Measurements from ENCODE around the gene GRM5. TPM values are rescaled to one million over a fixed set of nuclear protein-coding genes. Genes with fewer than 3 reads are reported as not detected.

Gene GRM5
- total RNA-seq, 1 experiment from 2014 or later, result not detected

DNA sequence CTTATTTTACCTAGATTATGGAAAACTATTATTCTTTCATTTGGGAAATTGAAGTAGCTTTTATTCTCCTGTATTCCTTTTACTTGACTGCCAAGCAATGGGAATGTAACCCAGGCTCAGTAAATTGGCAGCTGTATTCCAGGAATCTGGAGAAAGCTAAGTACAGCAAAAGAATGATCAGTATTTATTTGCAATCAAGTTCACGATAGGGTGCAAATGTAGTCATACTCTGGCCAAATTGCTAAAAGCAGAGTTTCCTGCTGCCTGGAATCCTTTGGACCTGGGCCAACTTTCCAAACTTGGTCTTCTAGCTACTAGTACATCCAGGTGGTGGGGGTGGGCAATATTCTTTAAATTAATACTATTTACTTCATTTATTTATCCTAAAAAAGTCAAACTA, 442.3 kb downstream of the GRM5 start:
- Histone ChIP-seq H4K20me1 (ENCODE audit: low read length) (no peaks in the 10 kb centered on the region), H3F3A (ENCODE audit: low read length, unreplicated experiment) (no peaks in the 10 kb centered on the region), H3K79me2 (ENCODE audit: low read length) (no peaks in the 10 kb centered on the region), H3K36me3 (ENCODE audit: low read depth, low read length) (no peaks in the 10 kb centered on the region), H3K9ac (ENCODE audit: low read length) (no peak overlapping the region), H3K9me3 (ENCODE audit: low read length) (no peaks in the 10 kb centered on the region), H3K4me3 (ENCODE audit: low read length) (no peak overlapping the region), H3K9me2 (replicated peaks; ENCODE audit: low read length) (no peaks in the 10 kb centered on the region), H3K27ac (ENCODE audit: low read length) (no peak overlapping the region), H2AFZ (ENCODE audit: low read length) (no peak overlapping the region), H3K4me2 (ENCODE audit: low read length) (no peak overlapping the region), H3K4me1 (ENCODE audit: insufficient read depth, low read length) (no peaks in the 10 kb centered on the region), H3K27me3 (ENCODE audit: low read length) (no peaks in the 10 kb centered on the region)
- POLR2A ChIA-PET (ENCODE audit: unreplicated experiment), result no interaction called here
- CTCF ChIA-PET, result no interaction called here
- ATAC-seq (no peak), DNase-seq (no peak)
- no TSS peak for BruUV-seq (replicated peaks)
- TF ChIP-seq, protein P1, sequence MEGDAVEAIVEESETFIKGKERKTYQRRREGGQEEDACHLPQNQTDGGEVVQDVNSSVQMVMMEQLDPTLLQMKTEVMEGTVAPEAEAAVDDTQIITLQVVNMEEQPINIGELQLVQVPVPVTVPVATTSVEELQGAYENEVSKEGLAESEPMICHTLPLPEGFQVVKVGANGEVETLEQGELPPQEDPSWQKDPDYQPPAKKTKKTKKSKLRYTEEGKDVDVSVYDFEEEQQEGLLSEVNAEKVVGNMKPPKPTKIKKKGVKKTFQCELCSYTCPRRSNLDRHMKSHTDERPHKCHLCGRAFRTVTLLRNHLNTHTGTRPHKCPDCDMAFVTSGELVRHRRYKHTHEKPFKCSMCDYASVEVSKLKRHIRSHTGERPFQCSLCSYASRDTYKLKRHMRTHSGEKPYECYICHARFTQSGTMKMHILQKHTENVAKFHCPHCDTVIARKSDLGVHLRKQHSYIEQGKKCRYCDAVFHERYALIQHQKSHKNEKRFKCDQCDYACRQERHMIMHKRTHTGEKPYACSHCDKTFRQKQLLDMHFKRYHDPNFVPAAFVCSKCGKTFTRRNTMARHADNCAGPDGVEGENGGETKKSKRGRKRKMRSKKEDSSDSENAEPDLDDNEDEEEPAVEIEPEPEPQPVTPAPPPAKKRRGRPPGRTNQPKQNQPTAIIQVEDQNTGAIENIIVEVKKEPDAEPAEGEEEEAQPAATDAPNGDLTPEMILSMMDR (conservative IDR thresholded peaks at IDR 0.05; ENCODE audit: low read depth, low read length), result no peak
- no peak for TF ChIP-seq EZH2 (IDR thresholded peaks at IDR 0.05; ENCODE audit: low read length, unreplicated experiment)
- TF ChIP-seq EZH2phosphoT487 (IDR thresholded peaks at IDR 0.05; ENCODE audit: borderline replicate concordance, low read length), result no peak
- intact Hi-C loops (cut with micrococcal nuclease), result no loop called here

DNA sequence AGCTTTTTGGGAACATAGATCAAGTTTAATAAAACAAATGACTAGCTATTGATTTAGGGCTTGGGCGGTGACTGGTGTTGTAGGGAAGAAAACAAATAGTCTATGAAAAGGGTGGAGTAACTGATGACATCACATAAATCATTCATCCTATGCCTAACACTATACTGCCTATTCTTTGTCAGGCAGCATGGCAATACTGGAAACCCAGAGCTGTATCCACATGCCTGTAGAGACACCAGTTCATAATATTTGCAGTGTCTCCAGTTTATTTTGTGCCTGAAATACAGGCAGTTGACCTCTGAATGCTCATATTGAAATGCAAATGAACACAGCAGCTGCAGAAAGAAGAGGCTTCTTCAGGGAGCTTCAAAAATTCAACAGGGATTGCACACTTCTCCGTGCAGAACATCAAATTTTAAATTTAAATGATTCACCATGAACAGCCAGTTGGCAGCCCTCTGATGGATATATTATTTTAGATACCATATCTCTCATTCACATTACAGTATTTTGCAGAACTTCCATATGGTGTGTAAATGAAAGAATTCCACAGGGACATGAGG, 445.1 kb downstream of the GRM5 start:
- ATAC-seq, result no peak
- ChIA-PET POLR2A (ENCODE audit: unreplicated experiment) (no interaction called here), CTCF (no interaction called here)
- Histone ChIP-seq H3K9me2 (replicated peaks; ENCODE audit: low read length) (no peaks in the 10 kb centered on the region), H4K20me1 (ENCODE audit: low read length) (no peaks in the 10 kb centered on the region), H3K4me1 (ENCODE audit: insufficient read depth, low read length) (peaks cover 4% of the 10 kb centered on the region; the same call in 1 of the 2 replicates), H3K4me3 (ENCODE audit: low read length) (no peak overlapping the region), H2AFZ (ENCODE audit: low read length) (no peak overlapping the region), H3K4me2 (ENCODE audit: low read length) (no peak overlapping the region), H3K27me3 (ENCODE audit: low read length) (no peaks in the 10 kb centered on the region), H3K36me3 (ENCODE audit: low read depth, low read length) (no peaks in the 10 kb centered on the region), H3K27ac (ENCODE audit: low read length) (no peak overlapping the region), H3K9me3 (ENCODE audit: low read length) (no peaks in the 10 kb centered on the region), H3K79me2 (ENCODE audit: low read length) (no peaks in the 10 kb centered on the region), H3K9ac (ENCODE audit: low read length) (no peak overlapping the region), H3F3A (ENCODE audit: low read length, unreplicated experiment) (no peaks in the 10 kb centered on the region)
- no peak for DNase-seq
- TF ChIP-seq EZH2phosphoT487 (IDR thresholded peaks at IDR 0.05; ENCODE audit: borderline replicate concordance, low read length) (no peak), EZH2 (IDR thresholded peaks at IDR 0.05; ENCODE audit: low read length, unreplicated experiment) (no peak)
- TF ChIP-seq, protein P1 (conservative IDR thresholded peaks at IDR 0.05; ENCODE audit: low read depth, low read length), result no peak
- intact Hi-C loops (cut with micrococcal nuclease), result no loop called here
- no TSS peak for BruUV-seq (replicated peaks)

DNA sequence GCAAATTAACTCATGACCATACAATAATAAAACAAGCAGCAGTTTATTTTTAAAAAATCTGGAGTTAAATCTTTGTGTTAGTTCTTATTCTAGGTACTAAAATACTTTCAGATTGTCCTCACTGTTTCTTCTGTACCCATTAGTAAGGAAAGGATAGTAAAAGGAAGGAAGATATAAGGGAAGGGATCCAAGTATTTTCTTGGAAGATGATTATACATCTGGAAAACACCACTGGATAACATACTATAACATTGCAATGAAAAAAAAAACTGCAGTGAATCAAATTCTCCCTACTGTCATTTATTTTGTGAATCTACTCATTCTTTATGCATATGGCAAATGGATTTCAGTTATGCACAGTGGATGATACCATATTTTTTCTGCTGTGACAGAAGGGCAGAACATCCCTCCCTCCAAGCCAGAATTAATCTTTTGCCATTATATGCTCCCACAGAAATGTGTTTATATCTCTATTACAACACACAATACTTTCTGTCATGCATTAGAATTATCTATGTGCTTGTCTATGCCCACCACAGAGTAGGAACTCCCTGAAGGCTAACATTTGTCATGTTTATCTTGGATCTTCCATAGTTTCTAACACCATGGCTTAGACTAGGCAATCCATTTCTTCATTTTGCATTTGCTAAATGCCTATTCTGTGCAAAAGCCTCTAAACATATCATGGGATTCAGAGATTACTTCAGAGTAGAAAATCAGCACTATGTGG, 446.0 kb downstream of the GRM5 start:
- H3K79me2 ChIP-seq (ENCODE audit: low read length), result no peaks in the 10 kb centered on the region
- H3K27ac ChIP-seq (ENCODE audit: low read length), result no peak overlapping the region
- intact Hi-C loops (cut with micrococcal nuclease), result no loop called here
- DNase-seq (no peak), ATAC-seq (no peak)
- ChIA-PET POLR2A (ENCODE audit: unreplicated experiment) (no interaction called here), CTCF (no interaction called here)
- peaks cover 9% of the 10 kb centered on the region; the same call in 1 of the 2 replicates for H3K4me1 ChIP-seq (ENCODE audit: insufficient read depth, low read length)
- no peak overlapping the region for H3K4me2 ChIP-seq (ENCODE audit: low read length)
- BruUV-seq (replicated peaks), result no TSS peak
- H3K9me2 ChIP-seq (replicated peaks; ENCODE audit: low read length), result no peaks in the 10 kb centered on the region
- H3K4me3 ChIP-seq (ENCODE audit: low read length), result no peak overlapping the region
- no peak overlapping the region for H3K9ac ChIP-seq (ENCODE audit: low read length)
- no peaks in the 10 kb centered on the region for H3K9me3 ChIP-seq (ENCODE audit: low read length)
- H4K20me1 ChIP-seq (ENCODE audit: low read length), result no peaks in the 10 kb centered on the region
- no peaks in the 10 kb centered on the region for H3K36me3 ChIP-seq (ENCODE audit: low read depth, low read length)
- no peaks in the 10 kb centered on the region for H3K27me3 ChIP-seq (ENCODE audit: low read length)
- TF ChIP-seq EZH2phosphoT487 (IDR thresholded peaks at IDR 0.05; ENCODE audit: borderline replicate concordance, low read length) (no peak), EZH2 (IDR thresholded peaks at IDR 0.05; ENCODE audit: low read length, unreplicated experiment) (no peak)
- TF ChIP-seq, protein P1 (conservative IDR thresholded peaks at IDR 0.05; ENCODE audit: low read depth, low read length), result no peak
- no peaks in the 10 kb centered on the region for H3F3A ChIP-seq (ENCODE audit: low read length, unreplicated experiment)
- no peak overlapping the region for H2AFZ ChIP-seq (ENCODE audit: low read length)

Data from PC-3 (cell line).